Stimulated activated CD4-positive, alpha-beta T cell treated with anti-CD3 and anti-CD28 coated beads, TNF-alpha, amount 100 ng/mL, for 48 hours (primary cell): ENCODE results near the gene TRMT10B.
"Not testable (repeated sequence)": the region's sequence is repeated elsewhere in the genome, so short reads cannot be mapped to it uniquely, and the experiment has no call there.

Experiments used
- DNase-seq, 3 donors: peaks; one replicate each; pipeline ENCODE4 v3.0.0-alpha.2; 2020; ENCODE audit warnings: low read depth in 3 of 3

The TRMT10B gene

GRCh38 chr9:37800631-37801286 is 47.2 kb downstream of the TRMT10B start, which contains the start of gene DCAF10:
Gene DCAF10 (plus strand): TSS chr9:37800797. CDS start chr9:37800867, 70 bp downstream.
- DNase-seq, result peak; percentile 81 to 84 (median 82)

DNA sequence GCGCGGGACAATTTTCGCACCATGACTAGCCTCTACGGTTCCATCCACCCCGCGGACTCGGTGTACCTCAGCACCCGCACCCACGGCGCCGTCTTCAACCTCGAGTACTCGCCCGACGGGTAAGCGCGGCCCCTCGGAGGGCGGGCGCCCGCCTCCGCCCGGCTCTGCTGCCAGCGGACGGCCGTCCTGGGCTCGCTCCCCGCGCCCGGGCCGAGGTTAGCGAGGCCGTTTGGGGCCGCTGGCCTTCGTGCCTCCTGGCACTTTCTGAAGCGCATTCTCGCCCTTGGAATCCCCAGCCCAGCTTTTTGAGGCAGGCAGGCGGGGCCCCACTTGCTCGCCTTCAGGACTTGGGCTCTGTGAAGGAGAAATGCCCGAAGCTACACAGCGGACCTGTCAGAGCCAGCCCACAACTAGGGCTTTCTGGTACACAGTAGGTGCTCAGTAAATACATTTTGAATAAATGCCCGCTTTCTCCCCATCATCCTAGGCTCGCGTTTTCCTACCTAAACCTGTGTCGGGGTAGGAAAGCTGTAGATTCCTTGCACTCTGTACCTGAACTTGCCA is 47.8 kb downstream of the TRMT10B start:
- peak in 1 of 3 donors; percentile 36 for DNase-seq

DNA sequence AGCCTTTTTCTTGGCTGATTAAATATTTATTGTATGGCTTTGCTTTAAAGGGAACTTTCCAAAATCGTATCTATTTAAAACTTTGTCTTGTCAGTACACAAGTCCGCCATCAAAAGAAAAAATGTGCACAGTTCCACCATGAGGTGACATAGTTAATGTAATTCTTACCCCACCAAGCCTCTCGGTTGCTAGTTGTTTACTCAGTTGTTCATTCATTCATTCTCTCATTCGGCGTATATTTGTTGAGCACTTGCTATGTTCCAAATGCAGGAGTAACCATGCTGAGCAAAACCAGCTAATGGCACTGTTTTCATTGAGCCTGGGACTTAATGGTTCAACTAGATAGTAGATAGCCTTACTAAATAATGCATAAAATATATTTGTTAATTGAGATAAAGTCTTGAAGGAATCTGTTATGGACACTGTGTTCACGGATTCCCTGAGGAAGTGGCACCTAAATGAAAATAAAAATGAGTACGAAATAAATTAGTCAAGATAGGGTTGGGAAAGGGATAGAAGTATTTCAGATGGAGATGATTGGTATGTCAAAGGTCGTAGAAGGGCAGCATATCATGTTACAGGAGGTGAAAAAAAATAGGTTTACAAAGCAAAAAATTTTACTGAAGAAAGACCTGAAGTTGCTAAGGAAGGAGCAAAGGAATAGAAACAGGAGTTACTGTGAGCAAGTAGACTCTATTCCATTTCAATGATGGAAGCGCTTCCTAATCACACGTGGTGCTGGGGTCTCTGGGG is 48.5 kb downstream of the TRMT10B start:
- DNase-seq, result no peak

GRCh38 chr9:37806271-37806670 is 52.7 kb downstream of the TRMT10B start:
- DNase-seq, result no peak

DNA sequence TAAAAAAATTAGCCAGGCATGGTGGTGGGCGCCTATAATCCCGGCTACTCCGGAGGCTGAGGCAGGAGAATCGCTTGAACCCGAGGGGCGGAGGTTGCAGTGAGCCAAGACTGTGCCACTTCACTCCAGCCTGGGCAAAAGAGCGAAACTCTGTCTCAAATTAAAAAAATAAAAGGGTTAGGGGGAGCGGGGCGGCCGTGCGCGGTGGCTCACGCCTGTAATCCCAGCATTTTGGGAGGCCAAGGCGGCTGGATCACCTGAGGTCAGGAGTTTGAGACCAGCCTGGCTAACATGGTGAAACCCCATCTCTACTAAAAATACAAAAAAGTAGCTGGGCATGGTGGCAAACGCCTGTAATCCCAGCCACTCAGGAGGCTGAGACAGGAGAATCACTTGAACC is 56.1 kb downstream of the TRMT10B start:
- not testable (repeated sequence) for DNase-seq

- no peak for DNase-seq
These were observed 58.4 kb downstream of the TRMT10B start for GRCh38 chr9:37811906-37812476.

- no peak for DNase-seq
These were observed 59.3 kb downstream of the TRMT10B start for GRCh38 chr9:37812773-37813379.

GRCh38 chr9:37818849-37819248 is 65.2 kb downstream of the TRMT10B start:
- DNase-seq, result no peak

- DNase-seq, result no peak
These were observed 66.5 kb downstream of the TRMT10B start for GRCh38 chr9:37820142-37820541.

DNA sequence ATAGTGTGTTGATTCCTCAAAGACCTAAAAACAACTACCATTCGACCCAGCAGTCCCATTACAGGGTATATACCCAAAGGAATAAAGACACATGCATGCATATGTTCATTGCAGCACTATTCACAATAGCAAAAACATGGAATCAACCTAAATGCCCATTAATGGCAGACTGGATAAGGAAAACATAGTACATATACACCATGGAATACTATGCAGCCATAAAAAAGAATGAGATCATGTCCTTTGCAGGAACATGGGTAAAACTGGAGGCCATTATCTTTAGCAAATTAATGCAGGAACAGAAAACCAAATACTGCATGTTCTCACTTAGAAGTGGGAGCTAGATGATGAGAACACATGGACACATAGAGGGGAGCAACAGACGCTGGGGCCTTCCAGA is 71.6 kb downstream of the TRMT10B start:
- DNase-seq, result not testable (repeated sequence)

DNA sequence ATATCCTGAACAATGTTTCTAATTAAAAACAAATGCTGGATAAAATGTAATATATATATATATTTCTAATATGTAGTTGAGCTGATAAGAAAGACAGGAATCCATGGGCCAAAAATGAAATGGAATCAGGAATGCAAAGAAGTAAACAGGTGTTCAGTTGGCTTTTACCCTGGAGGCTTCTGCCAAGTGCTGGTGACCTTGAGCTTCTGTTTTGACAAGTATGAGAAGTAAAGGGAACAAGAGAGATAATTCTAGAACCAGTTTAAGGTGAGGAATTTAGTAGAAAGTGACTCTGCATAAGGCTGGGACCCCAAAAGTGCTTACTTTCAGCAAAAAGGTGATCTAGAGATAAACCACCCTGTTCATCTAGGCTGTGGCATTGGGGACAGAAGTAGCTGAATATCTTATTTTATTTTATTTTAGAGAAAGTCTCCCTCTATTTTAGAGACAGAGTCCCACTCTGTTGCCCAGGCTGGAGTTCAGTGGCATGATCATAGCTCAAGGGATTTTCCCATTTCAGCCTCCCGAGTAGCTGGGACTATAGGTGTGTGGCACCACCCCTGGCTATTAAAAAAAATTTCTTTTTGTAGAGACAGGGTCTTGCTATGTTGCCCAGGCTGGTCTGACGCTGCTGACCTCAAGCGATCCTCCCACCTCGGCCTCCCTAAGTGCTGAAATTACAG is 74.0 kb downstream of the TRMT10B start:
- no peak for DNase-seq
